IMR-90 (cell line): ENCODE results near the gene ST6GALNAC3. TPM values are rescaled to one million over a fixed set of nuclear protein-coding genes. Genes with fewer than 3 reads are reported as not detected.

Experiments used
- ATAC-seq: fragments of 200-7000 bp; cut with Tn5 transposase; 2 replicates; pipeline ENCODE4 v1.9.1; 2020; ENCODE audit warnings: low read depth, mild to moderate bottlenecking, moderate library complexity
- BruUV-seq: library from RNA; stranded (reverse); fragments of 400-500 nt; replicated peaks from 2 replicates; lab custom pipeline; 2021; lab: Mats Ljungman, UMichigan
- CTCF ChIA-PET: fragments of 300-600 bp; formaldehyde crosslinking; extraction: SDS; loops from one replicate; lab custom pipeline; 2021; ENCODE audit warnings: antibody characterized with exemption; lab: Yijun Ruan, JAX
- POLR2A ChIA-PET: fragments of 300-600 bp; sonication (Branson Sonifier 250); formaldehyde crosslinking; loops from one replicate; lab custom pipeline; 2022; ENCODE audit warnings: antibody characterized with exemption; ENCODE audit not compliant: unreplicated experiment; lab: Charles Lee
- DNase-seq: peaks from one replicate; pipeline ENCODE4 v3.0.0; 2013
- H2AFZ ChIP-seq: replicated peaks from 2 replicates; pipeline ENCODE3; 2013; ENCODE audit warnings: low read length, mild to moderate bottlenecking; ENCODE audit not compliant: poor library complexity
- H2AK5ac ChIP-seq: 2 replicates; pipeline ENCODE4 v1.6.1; 2013; ENCODE audit warnings: low read depth, low read length, inconsistent platforms
- H2AK9ac ChIP-seq: replicated peaks from 2 replicates; pipeline ENCODE3; 2013; ENCODE audit warnings: mild to moderate bottlenecking, low read depth, low read length, moderate library complexity; ENCODE audit not compliant: poor library complexity
- H2BK120ac ChIP-seq: 2 replicates; pipeline ENCODE4 v1.6.1; 2013; ENCODE audit warnings: low read depth, low read length, inconsistent platforms
- H2BK15ac ChIP-seq: 3 replicates; pipeline ENCODE4 v1.6.1; 2013; ENCODE audit warnings: low read depth, low read length, inconsistent platforms
- H2BK20ac ChIP-seq: 2 replicates; pipeline ENCODE4 v1.6.1; 2013; ENCODE audit warnings: low read depth, mild to moderate bottlenecking, inconsistent platforms, low read length, moderate library complexity
- H2BK5ac ChIP-seq: 2 replicates; pipeline ENCODE4 v1.6.1; 2013; ENCODE audit warnings: mild to moderate bottlenecking, low read depth, low read length, inconsistent platforms; ENCODE audit not compliant: poor library complexity, severe bottlenecking
- H3K14ac ChIP-seq: replicated peaks from 2 replicates; pipeline ENCODE4 v1.6.1; 2013; ENCODE audit warnings: low read depth, low read length, inconsistent platforms
- H3K18ac ChIP-seq: 2 replicates; pipeline ENCODE4 v1.6.1; 2013; ENCODE audit warnings: low read depth, low read length, control low read depth
- H3K23ac ChIP-seq: 2 replicates; pipeline ENCODE4 v1.6.1; 2013; ENCODE audit warnings: low read depth, low read length, inconsistent platforms
- H3K27ac ChIP-seq: 2 replicates; pipeline ENCODE4 v1.5.1; 2013; ENCODE audit warnings: mild to moderate bottlenecking, control low read depth, low read length; ENCODE audit not compliant: insufficient read depth
- H3K27me3 ChIP-seq: 2 replicates; pipeline ENCODE4 v1.6.1; 2013; ENCODE audit warnings: low read length; ENCODE audit not compliant: control insufficient read depth, insufficient read depth
- H3K36me3 ChIP-seq: 2 replicates; pipeline ENCODE4 v1.6.1; 2013; ENCODE audit warnings: low read length, mixed read lengths; ENCODE audit not compliant: control insufficient read depth, insufficient read depth
- H3K4ac ChIP-seq: 2 replicates; pipeline ENCODE4 v1.6.1; 2013; ENCODE audit warnings: low read depth, low read length, inconsistent platforms
- H3K4me1 ChIP-seq: 2 replicates; pipeline ENCODE4 v1.6.1; 2013; ENCODE audit warnings: low read length, mixed read lengths; ENCODE audit not compliant: control insufficient read depth, insufficient read depth
- H3K4me2 ChIP-seq: 2 replicates; pipeline ENCODE4 v1.6.1; 2013; ENCODE audit warnings: low read depth, mild to moderate bottlenecking, control low read depth, low read length, moderate library complexity
- H3K4me3 ChIP-seq: 2 replicates; pipeline ENCODE4 v1.5.1; 2013; ENCODE audit warnings: low read depth, mild to moderate bottlenecking, control low read depth, low read length, moderate library complexity; ENCODE audit not compliant: insufficient read depth
- H3K56ac ChIP-seq: 2 replicates; pipeline ENCODE4 v1.6.1; 2013; ENCODE audit warnings: low read length, inconsistent platforms; ENCODE audit not compliant: insufficient read depth; ENCODE audit errors: extremely low read depth
- H3K79me1 ChIP-seq, 2 experiments: 2 replicates each; pipeline ENCODE4 v1.6.1; 2013; ENCODE audit warnings: low read length in 2 of 2, inconsistent platforms in 1 of 2, low read depth in 1 of 2
- H3K9ac ChIP-seq: 2 replicates; pipeline ENCODE4 v1.6.1; 2013; ENCODE audit warnings: low read depth, low read length, control low read depth
- H3K9me1 ChIP-seq: 2 replicates; pipeline ENCODE4 v1.6.1; 2013; ENCODE audit warnings: low read length, inconsistent platforms; ENCODE audit not compliant: insufficient read depth
- H3K9me3 ChIP-seq: 2 replicates; pipeline ENCODE4 v1.6.1; 2013; ENCODE audit warnings: low read length; ENCODE audit not compliant: control insufficient read depth, insufficient read depth
- H4K20me1 ChIP-seq: 2 replicates; pipeline ENCODE4 v1.6.1; 2013; ENCODE audit warnings: low read length, inconsistent platforms; ENCODE audit not compliant: insufficient read depth
- H4K5ac ChIP-seq: 2 replicates; pipeline ENCODE4 v1.6.1; 2013; ENCODE audit warnings: mild to moderate bottlenecking, low read depth, low read length, control low read depth
- H4K8ac ChIP-seq, 2 experiments: 2 replicates each; pipeline ENCODE4 v1.6.1; 2013; ENCODE audit warnings: low read depth in 2 of 2, low read length in 2 of 2, control low read depth in 1 of 2, inconsistent platforms in 1 of 2
- H4K91ac ChIP-seq: 2 replicates; pipeline ENCODE4 v1.6.1; 2013; ENCODE audit warnings: low read depth, low read length, inconsistent platforms; ENCODE audit not compliant: insufficient read depth
- BHLHE40 ChIP-seq: fragments of 150-350 bp; IDR thresholded peaks from 2 replicates; pipeline ENCODE4 v1.6.1; 2016; ENCODE audit warnings: mild to moderate bottlenecking, low read depth, low read length
- CEBPB ChIP-seq: IDR thresholded peaks from 2 replicates; pipeline ENCODE4 v1.6.1; 2012; ENCODE audit warnings: low read depth, low read length, improper control_type of control experiment
- CHD1 ChIP-seq: IDR thresholded peaks from 2 replicates; pipeline ENCODE4 v1.6.1; 2012; ENCODE audit warnings: low read depth, low read length, improper control_type of control experiment
- MAZ ChIP-seq: IDR thresholded peaks from 2 replicates; pipeline ENCODE4 v1.6.1; 2012; ENCODE audit warnings: low read depth, mild to moderate bottlenecking, low read length, improper control_type of control experiment, moderate library complexity, borderline replicate concordance
- MXI1 ChIP-seq: IDR thresholded peaks from 2 replicates; pipeline ENCODE4 v1.6.1; 2012; ENCODE audit warnings: low read depth, mild to moderate bottlenecking, low read length, moderate library complexity, borderline replicate concordance
- NFE2L2 ChIP-seq: fragments of 150-350 bp; IDR thresholded peaks from 2 replicates; pipeline ENCODE4 v1.6.1; 2016; ENCODE audit warnings: low read depth, mild to moderate bottlenecking, low read length
- POLR2A ChIP-seq: IDR thresholded peaks from 2 replicates; pipeline ENCODE4 v1.6.1; 2012; ENCODE audit warnings: mild to moderate bottlenecking, low read depth, low read length
- RAD21 ChIP-seq: IDR thresholded peaks from 2 replicates; pipeline ENCODE4 v1.6.1; 2012; ENCODE audit warnings: low read length, improper control_type of control experiment
- RCOR1 ChIP-seq: IDR thresholded peaks from 2 replicates; pipeline ENCODE4 v1.6.1; 2012; ENCODE audit warnings: mild to moderate bottlenecking, low read length, improper control_type of control experiment; ENCODE audit not compliant: insufficient replicate concordance
- RFX5 ChIP-seq: IDR thresholded peaks from 2 replicates; pipeline ENCODE4 v1.8.0; 2012; ENCODE audit warnings: low read depth, mild to moderate bottlenecking, low read length, moderate library complexity
- WGBS, 2 experiments: methylation state at CpG; one replicate each; pipeline versions ENCODE4 v1.1.5 to v1.1.7; 2013; ENCODE audit warnings: missing lambda C conversion rate in 2 of 2; ENCODE audit not compliant: insufficient read length in 1 of 2; ENCODE audit errors: extremely low coverage in 2 of 2; 5-methylcytosine and 5-hydroxymethylcytosine counted together
- dilution Hi-C: fragments of 300-500 bp; cut with HindIII; formaldehyde crosslinking; loops from one replicate; pipeline ENCODE4 v1.14.3; 2018; ENCODE audit warnings: low sequenced_read_pairs; ENCODE audit not compliant: unreplicated experiment
- in situ Hi-C: fragments of 300-500 bp; cut with MboI; formaldehyde crosslinking; loops from 3 replicates; pipeline ENCODE4 v1.14.3; 2019; ENCODE audit warnings: low sequenced_read_pairs, inconsistent platforms, mixed read lengths
- intact Hi-C: fragments of 100-400 bp; cut with micrococcal nuclease; formaldehyde crosslinking; loops from 2 replicates; pipeline ENCODE4 v1.10.0; 2022
- polyA plus RNA-seq, 3 experiments: library from polyadenylated mRNA; depleted of rRNA; stranded (reverse); fragments of >200 nt; gene quantifications; 2 replicates each; pipeline ENCODE4 v1.2.3, GENCODE V29; 2012; ENCODE audit warnings: low replicate concordance in 1 of 3
- total RNA-seq: library from RNA; depleted of rRNA; stranded (reverse); fragments of >200 nt; gene quantifications from 2 replicates; pipeline ENCODE4 v1.2.3, GENCODE V29; 2012
- TF ChIP-seq, protein P1 (sequence below): fragments of 150-350 bp; IDR thresholded peaks from 2 replicates; pipeline ENCODE4 v1.6.1; 2016; ENCODE audit warnings: low read depth, mild to moderate bottlenecking, low read length, moderate library complexity, borderline replicate concordance

ST6GALNAC3 gene
- total and polyA plus RNA-seq, 2 of the 4 experiments (the other 2 are of a cell fraction): 0.65 to 1.3 TPM

DNA sequence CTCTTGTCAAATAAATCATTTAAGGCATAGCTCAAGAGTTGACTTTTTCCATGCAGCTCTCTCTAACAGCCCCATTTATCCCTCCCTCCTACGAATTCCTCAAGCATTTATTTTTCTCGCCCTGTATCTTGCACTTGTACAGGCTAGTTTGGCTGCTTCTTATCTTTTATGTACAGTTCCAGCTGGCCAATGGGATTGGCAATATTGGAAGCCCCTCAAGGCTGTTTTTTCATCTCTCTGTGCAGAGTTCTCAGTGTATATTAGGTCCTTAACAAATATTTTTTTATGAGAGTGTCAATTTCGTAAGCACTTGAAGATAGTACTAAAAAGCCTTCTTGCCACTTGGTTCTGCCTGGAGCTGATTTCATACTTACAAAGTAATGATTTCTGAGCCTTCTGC lies 356.0 kb downstream of the ST6GALNAC3 start:
- ChIA-PET CTCF (no interaction called here), POLR2A (interaction anchor here (0.6 kb wide), 1 partner anchor 15 kb away, joined by 25 read pairs; no protein-coding TSS in a partner anchor)
- ATAC-seq (no peak), DNase-seq (no peak)
- Histone ChIP-seq H4K91ac (no peak overlapping the region), H4K20me1 (no peaks in the 10 kb centered on the region), H2BK5ac (no peak overlapping the region), H3K9me3 (no peaks in the 10 kb centered on the region), H3K36me3 (no peaks in the 10 kb centered on the region), H2AK9ac (no peak overlapping the region), H4K8ac (no peak overlapping the region), H3K27ac (no peak overlapping the region), H3K23ac (no peak overlapping the region), H4K5ac (no peak overlapping the region), H3K4me1 (peaks cover 2% of the 10 kb centered on the region; the same call in 1 of the 2 replicates), H3K9me1 (no peaks in the 10 kb centered on the region), H3K9ac (no peak overlapping the region), H2BK15ac (no peak overlapping the region), H2AFZ (no peak overlapping the region), H2AK5ac (no peak overlapping the region), H3K4me2 (no peak overlapping the region), H2BK120ac (no peak overlapping the region), H3K56ac (no peak overlapping the region), H3K79me1 (no peaks in the 10 kb centered on the region), H3K14ac (no peak overlapping the region), H3K18ac (no peak overlapping the region), H3K4ac (no peak overlapping the region), H2BK20ac (no peak overlapping the region), H3K27me3 (no peaks in the 10 kb centered on the region), H3K4me3 (no peak overlapping the region)
- dilution Hi-C loops: no loop called here
- in situ Hi-C loops: no loop called here
- TF ChIP-seq BHLHE40 (no peak), MXI1 (no peak), RFX5 (no peak), MAZ (no peak), POLR2A (no peak), CHD1 (no peak), NFE2L2 (no peak), CEBPB (no peak), RAD21 (no peak), RCOR1 (no peak)
- TF ChIP-seq, protein P1, sequence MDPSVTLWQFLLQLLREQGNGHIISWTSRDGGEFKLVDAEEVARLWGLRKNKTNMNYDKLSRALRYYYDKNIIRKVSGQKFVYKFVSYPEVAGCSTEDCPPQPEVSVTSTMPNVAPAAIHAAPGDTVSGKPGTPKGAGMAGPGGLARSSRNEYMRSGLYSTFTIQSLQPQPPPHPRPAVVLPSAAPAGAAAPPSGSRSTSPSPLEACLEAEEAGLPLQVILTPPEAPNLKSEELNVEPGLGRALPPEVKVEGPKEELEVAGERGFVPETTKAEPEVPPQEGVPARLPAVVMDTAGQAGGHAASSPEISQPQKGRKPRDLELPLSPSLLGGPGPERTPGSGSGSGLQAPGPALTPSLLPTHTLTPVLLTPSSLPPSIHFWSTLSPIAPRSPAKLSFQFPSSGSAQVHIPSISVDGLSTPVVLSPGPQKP: no peak
- no CpG with 5 or more reads among the region's 3 CpGs for WGBS, 2 experiments
- no TSS peak for BruUV-seq
- intact Hi-C loops: no loop called here
